Stimulated activated CD8-positive, alpha-beta memory T cell treated with anti-CD3 and anti-CD28 coated beads, Interleukin-4, amount 100 ng/mL, for 4 hours (primary cell): ENCODE results near the gene VWA8.
"Not testable (repeated sequence)": the region's sequence is repeated elsewhere in the genome, so short reads cannot be mapped to it uniquely, and the experiment has no call there.

ENCODE experiments used
- DNase-seq, 2 donors: peaks; one replicate each; pipeline ENCODE4 v3.0.0-alpha.2; 2020; ENCODE audit warnings: low read depth in 2 of 2, low spot score in 1 of 2

Gene VWA8

DNA sequence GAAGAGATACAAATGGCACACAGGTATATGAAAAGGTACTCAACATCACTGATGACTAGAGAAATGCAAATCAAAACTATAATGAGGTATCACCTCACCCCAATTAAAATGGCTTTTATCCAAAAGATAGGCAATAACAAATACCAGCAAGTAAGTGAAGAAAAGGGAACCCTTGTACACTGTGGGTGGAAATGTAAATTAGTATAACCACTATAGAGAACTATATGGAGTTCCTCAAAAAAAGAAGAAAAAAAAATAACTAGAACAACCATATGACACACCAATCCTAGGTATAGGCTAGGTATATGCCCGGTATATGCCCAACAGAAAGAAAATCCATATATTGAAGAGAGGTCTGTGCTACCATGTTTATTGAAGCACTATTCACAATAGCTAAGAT lies 150.9 kb downstream of the VWA8 start:
- DNase-seq: no peak

GRCh38 chr13:41803445-41803735 lies 157.5 kb downstream of the VWA8 start:
- not testable (repeated sequence) for DNase-seq

DNA sequence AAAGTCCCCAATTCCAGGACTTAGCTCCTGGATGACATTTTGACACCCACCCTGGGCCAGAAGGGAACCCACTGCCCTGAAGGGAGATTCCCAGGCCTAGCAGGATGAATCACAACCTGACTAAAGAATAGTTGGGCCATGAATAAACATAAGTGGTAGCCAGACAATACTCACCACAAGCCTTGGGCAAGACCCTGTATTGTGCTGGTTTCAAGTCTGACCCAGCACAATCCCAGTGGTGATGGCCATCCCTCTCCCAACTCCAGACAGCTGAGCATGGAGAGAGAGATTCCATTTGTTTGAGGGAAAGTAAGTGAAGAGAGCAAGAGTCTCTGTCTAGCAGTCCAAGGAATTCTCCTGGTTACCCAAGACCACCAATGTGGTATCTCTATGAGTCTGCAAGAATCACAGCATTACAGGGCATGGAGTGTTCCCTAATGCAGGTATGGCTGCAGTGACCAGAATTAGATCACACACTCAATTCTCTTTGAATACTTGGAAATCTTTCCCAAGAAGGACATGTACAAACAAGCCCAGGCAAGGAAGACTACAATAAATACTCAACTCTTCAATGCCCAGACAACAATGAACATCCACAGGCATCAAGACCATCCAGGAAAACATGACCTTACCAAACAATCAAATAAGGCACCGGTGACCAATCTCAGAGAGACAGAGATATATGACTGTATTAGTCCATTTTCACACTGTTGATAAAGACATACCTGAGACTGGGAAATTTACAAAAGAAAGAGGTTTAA lies 158.0 kb downstream of the VWA8 start:
- no peak for DNase-seq

- no peak for DNase-seq
Measured at GRCh38 chr13:41802043-41802683, 158.7 kb downstream of the VWA8 start.

GRCh38 chr13:41791056-41791455 lies 169.9 kb downstream of the VWA8 start:
- no peak for DNase-seq

GRCh38 chr13:41788552-41788951 lies 172.4 kb downstream of the VWA8 start:
- DNase-seq: no peak

DNA sequence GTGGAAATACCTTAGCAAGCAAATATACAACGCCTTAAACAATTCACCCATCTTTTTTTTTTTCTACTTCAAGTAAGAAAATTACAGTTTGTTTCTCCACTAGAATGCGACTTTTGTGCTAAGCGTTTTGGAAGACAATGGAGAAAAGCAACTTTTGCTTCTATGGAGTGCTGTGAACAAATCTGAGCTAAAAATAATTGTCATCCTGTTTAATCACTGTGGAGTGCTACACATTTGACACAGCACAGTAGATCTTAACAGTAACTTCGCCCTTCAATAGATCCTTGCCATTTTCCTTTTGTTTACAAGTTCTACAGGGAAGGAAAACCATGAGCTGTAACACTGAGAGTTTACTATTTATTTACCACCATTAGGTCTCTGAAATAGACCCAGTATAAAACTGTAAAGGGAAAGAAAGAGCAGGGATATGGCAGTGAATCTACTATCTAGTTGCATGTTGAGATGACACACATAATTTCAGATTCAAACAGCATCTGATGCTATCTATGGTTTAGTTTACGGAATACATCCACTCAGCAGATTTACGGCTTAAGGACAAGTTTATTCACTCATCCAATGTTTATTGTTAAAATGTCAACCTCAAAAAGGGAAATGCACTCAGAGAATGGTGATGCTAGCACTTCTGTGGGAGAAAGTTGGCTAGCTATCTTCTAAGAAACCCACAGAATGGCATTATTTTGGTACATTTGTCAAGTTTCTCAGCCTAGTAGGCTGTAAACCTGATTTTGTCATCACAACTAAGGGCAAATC lies 175.3 kb downstream of the VWA8 start:
- no peak for DNase-seq

DNA sequence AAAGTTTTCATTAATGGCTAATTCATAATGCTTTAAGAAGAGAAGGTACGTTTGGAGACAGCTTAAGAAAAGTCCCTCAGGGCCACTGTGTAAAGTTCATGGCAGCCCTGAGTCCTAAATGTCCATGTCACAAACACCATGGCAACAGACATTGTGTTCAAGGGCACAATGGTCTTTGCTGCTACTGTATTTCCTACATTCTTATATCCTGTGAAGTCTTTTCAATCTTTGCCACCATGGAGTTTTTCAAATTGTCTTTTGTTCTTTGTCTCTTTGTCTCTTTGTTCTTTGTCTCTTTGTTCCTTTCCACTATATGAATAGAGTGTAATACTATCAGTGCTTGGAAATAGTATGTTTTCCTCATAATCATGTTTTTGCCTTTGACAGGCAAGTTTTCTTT lies 178.8 kb downstream of the VWA8 start:
- DNase-seq: no peak

GRCh38 chr13:41780715-41781706 lies 179.9 kb downstream of the VWA8 start:
- no peak for DNase-seq

DNA sequence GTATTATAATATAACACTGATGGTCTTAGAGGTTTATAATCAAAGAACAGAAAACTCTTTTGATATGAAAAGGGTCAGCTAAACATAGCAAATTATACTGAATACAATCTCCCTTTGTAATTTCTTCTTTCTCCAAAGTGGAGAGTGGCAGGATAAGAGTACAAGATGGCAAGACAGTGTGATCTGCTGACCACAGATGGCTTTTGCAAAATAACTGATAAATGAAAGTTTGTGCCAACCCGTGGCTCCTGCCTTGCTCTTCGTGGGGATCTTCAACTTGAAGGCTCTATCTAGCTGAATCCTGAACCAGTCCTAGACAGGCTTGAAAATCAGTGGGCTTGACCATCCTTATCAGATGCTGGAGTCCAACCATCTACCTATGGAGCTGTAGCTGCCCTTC lies 185.7 kb downstream of the VWA8 start:
- DNase-seq: no peak

DNA sequence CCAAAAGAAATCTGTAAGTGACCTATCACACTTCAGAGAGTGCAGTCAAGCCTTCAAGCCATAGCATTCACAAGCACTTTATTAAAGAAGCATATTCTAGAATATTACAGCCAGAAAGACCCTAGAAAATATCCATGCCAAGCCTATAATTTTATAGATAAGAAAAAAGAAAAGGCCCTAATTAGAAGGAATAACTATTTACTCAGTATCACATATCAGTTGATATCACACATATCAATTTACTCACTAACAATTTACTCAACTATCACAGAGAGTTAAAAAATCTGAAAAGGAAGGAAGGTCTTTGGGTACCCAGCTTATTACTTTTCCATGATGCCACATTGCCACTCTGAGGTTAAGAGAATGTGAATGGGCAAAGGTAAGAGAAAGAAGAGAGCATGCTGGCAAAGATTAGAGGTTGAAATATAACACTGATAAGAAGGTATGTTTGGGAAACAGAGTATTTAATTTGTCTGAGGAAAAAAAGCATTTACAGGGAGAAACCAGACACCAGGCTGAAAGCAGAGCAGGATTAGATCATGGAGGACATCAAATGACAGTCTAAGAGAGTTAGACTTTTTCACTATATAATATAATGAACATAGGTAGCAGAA lies 186.2 kb downstream of the VWA8 start:
- DNase-seq: no peak

GRCh38 chr13:41767801-41768200 lies 193.1 kb downstream of the VWA8 start:
- DNase-seq: no peak

DNA sequence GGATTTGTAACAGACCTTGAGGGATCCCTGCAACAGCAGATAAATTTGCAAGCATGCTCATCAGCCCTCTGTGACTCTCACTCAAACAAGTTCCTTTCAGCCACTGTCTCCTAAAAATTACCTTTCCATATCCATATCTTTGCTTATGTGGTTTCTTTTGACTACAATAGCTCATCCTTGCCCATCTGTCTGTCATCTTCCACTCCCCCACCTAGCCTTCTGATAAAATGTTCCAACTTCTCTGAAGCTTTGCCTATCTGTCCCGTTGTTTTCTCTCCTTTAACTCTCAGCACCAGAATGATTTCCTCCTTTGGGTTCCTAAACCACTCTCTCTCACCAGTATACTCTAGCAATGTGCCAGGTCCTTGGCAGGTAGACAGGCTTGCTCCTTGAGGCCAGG lies 194.5 kb downstream of the VWA8 start:
- DNase-seq: no peak

GRCh38 chr13:41765813-41766212 lies 195.1 kb downstream of the VWA8 start:
- no peak for DNase-seq

GRCh38 chr13:41765020-41765419 lies 195.9 kb downstream of the VWA8 start:
- no peak for DNase-seq

- no peak for DNase-seq
Measured at GRCh38 chr13:41764558-41764957, 196.4 kb downstream of the VWA8 start.

DNA sequence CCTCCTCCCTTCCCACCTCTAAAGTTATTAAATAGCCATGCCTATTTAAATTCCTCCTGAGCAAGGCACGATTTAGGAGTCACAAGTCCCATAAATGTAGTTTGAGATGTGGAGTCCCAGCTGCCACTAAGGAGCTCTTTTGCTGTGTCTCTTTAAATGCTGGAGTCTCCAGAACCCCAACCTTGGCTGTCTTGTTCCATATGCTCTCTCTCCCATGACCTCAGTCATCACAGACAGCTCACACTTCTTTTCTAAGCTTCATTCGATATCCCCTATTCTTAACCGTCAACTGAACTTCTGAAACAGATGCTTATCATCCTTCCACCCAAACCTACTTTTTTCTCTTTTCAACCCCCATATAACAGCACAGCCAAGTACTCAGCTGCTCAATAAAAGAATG lies 197.1 kb downstream of the VWA8 start:
- no peak for DNase-seq

- DNase-seq: no peak
Measured at GRCh38 chr13:41762796-41763195, 198.1 kb downstream of the VWA8 start.

DNA sequence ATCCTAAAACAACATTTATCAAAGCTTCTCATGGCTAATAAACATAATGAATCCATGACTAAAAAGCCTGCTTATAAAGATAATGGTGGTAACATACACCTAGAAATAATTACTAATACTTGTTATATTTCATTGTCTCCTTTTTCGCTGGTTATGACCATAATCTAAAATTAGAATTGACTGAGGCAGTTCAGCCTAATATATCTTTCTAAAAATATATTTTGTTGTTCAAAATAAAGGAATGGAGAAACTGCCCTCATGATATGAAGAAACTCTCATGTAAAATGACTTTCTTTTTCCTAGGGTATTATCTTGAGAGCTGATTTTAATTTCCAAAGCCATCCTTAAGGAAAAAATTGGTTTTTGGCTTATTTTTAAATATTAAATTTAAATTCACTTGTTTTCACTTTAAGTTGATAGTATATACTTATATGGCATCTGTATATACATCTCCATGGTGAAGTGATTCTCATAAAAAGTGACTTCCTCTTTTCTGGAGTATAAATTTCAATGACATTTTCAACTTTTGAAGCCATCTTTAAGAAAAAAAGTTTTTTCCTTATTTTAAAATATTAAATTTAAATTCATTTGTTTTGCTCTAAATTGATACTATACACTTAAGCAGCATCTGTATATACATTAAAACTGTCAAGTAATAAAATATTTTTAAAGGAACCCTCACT lies 204.6 kb downstream of the VWA8 start:
- DNase-seq: no peak
